Measurements from ENCODE around the gene PLBD1. TPM values are rescaled to one million over a fixed set of nuclear protein-coding genes. Genes with fewer than 3 reads are reported as not detected.

PLBD1 gene
- total RNA-seq, 3 donors from 2014 or later: 12.1 to 20.6 (median 19.8) TPM

GRCh38 chr12:14521822-14522221 lies 45.9 kb downstream of the PLBD1 start:
- TF ChIP-seq POLR2AphosphoS5 (IDR thresholded peaks at IDR 0.05): no peak
- TF ChIP-seq POLR2A (IDR thresholded peaks at IDR 0.05): no peak
- TF ChIP-seq, protein P1, sequence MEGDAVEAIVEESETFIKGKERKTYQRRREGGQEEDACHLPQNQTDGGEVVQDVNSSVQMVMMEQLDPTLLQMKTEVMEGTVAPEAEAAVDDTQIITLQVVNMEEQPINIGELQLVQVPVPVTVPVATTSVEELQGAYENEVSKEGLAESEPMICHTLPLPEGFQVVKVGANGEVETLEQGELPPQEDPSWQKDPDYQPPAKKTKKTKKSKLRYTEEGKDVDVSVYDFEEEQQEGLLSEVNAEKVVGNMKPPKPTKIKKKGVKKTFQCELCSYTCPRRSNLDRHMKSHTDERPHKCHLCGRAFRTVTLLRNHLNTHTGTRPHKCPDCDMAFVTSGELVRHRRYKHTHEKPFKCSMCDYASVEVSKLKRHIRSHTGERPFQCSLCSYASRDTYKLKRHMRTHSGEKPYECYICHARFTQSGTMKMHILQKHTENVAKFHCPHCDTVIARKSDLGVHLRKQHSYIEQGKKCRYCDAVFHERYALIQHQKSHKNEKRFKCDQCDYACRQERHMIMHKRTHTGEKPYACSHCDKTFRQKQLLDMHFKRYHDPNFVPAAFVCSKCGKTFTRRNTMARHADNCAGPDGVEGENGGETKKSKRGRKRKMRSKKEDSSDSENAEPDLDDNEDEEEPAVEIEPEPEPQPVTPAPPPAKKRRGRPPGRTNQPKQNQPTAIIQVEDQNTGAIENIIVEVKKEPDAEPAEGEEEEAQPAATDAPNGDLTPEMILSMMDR (IDR thresholded peaks at IDR 0.05): no peak
- H3K4me1 ChIP-seq: no peaks in the 10 kb centered on the region
- DNase-seq (ENCODE audit: low spot score in 2 of 2): no peak
- H3K36me3 ChIP-seq: no peaks in the 10 kb centered on the region
- no peak overlapping the region for H3K27ac ChIP-seq
- intact Hi-C loops (cut with DNase I; ENCODE audit: low total_unique reads): no loop called here
- no peaks in the 10 kb centered on the region for H3K27me3 ChIP-seq
- peaks cover 18 to 44% of the 10 kb centered on the region in 2 donors for H3K9me3 ChIP-seq
- H3K4me3 ChIP-seq: no peak overlapping the region

GRCh38 chr12:14514946-14515345 lies 52.7 kb downstream of the PLBD1 start:
- H3K4me1 ChIP-seq: no peaks in the 10 kb centered on the region
- H3K9me3 ChIP-seq: no peaks in the 10 kb centered on the region
- no peak overlapping the region for H3K4me3 ChIP-seq
- TF ChIP-seq, protein P1 (IDR thresholded peaks at IDR 0.05): no peak
- TF ChIP-seq POLR2A (IDR thresholded peaks at IDR 0.05) (no peak), POLR2AphosphoS5 (IDR thresholded peaks at IDR 0.05) (no peak)
- peak overlapping the region in 1 of 2 donors; percentile 37 for H3K27ac ChIP-seq
- DNase-seq (ENCODE audit: low spot score in 2 of 2): no peak
- intact Hi-C loops (cut with DNase I; ENCODE audit: low total_unique reads): no loop called here
- no peaks in the 10 kb centered on the region for H3K27me3 ChIP-seq
- no peaks in the 10 kb centered on the region for H3K36me3 ChIP-seq

DNA sequence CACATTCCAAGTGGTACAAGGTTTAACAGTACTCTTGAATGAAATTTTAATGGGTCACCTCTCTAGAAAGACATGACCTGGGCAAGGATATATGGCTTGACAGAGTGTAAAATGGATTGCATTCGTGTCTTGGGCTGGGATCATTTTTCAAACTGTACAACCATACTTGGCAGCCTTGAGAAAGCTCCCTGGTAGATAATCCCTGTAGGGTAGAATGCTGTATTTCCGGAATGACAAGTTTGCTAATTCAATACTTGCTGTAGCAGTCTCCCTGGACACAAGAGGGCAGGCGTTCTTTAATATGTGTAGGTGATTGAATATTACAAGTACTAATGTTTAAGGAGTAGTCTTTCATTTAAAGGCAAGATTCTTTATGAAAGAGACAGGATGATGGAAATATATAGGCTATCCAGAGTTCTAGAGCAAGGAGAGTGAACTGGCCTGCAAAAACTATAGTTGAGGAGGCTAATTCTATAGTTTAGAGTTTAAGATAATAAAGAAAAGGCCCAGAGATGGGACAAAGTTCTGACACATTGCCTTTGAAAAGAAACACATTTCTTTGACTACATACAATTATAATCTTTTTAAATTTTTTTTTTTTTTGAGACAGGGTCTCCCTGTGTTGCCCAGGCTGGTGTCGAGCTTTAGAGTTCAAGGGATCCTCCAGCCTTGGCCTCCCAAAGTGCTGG lies 53.4 kb downstream of the PLBD1 start:
- no peaks in the 10 kb centered on the region for H3K36me3 ChIP-seq
- intact Hi-C loops (cut with DNase I; ENCODE audit: low total_unique reads): no loop called here
- peak in 2 of 3 donors; percentile 34 to 48 for TF ChIP-seq POLR2AphosphoS5 (IDR thresholded peaks at IDR 0.05)
- no peak for TF ChIP-seq POLR2A (IDR thresholded peaks at IDR 0.05)
- TF ChIP-seq, protein P1 (IDR thresholded peaks at IDR 0.05): peak in 2 of 3 donors; percentile 65 to 79
- no peaks in the 10 kb centered on the region for H3K9me3 ChIP-seq
- H3K4me3 ChIP-seq: no peak overlapping the region
- H3K27me3 ChIP-seq: no peaks in the 10 kb centered on the region
- peak overlapping the region in 1 of 2 donors; percentile 37 for H3K27ac ChIP-seq
- DNase-seq (ENCODE audit: low spot score in 2 of 2): peak in 1 of 2 donors; percentile 72
- H3K4me1 ChIP-seq: no peaks in the 10 kb centered on the region

DNA sequence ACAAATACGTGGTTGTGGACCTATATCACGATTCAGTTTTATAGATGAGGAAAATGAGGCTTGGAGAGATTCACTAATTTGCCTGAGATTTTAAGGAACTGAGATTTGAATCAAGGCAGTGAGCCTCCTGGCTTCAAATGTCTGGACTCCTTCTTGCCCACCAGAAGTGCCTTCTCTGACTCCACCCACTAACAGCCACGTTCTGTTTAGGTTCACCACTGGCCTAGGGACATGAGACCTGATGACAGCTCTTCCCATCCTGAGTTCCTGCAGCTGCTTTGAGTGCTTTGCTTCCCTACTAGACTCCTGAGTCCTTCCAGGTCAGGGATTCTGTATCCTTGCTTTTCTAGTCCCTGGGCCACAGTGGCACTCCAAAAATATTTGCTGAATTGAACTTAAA lies 57.1 kb downstream of the PLBD1 start:
- no peak for DNase-seq (ENCODE audit: low spot score in 2 of 2)
- intact Hi-C loops (cut with DNase I; ENCODE audit: low total_unique reads): no loop called here
- H3K4me1 ChIP-seq: no peaks in the 10 kb centered on the region
- no peak overlapping the region for H3K27ac ChIP-seq
- no peaks in the 10 kb centered on the region for H3K36me3 ChIP-seq
- no peak for TF ChIP-seq POLR2A (IDR thresholded peaks at IDR 0.05)
- TF ChIP-seq POLR2AphosphoS5 (IDR thresholded peaks at IDR 0.05): no peak
- TF ChIP-seq, protein P1 (IDR thresholded peaks at IDR 0.05): no peak
- no peaks in the 10 kb centered on the region for H3K9me3 ChIP-seq
- no peak overlapping the region for H3K4me3 ChIP-seq
- H3K27me3 ChIP-seq: no peaks in the 10 kb centered on the region
